Uterus (tissue), 4 donors: ENCODE data around the gene CTDNEP1. TPM values are rescaled to one million over a fixed set of nuclear protein-coding genes. Genes with fewer than 3 reads are reported as not detected.

Experiments used
- DNase-seq, 2 donors: peaks; one replicate each; pipeline ENCODE4 v3.0.0-alpha.2; 2019 to 2020
- H3K27ac ChIP-seq, 2 donors: fragments of 200-600 bp; sonication (generic); 1 replicate in 1 of 2; 2 replicates in 1 of 2; pipeline ENCODE4 v1.5.1; 2016 to 2018
- H3K27me3 ChIP-seq, 2 donors: fragments of 200-600 bp; sonication (generic); one replicate each; pipeline ENCODE4 v1.5.1; 2018 to 2019; ENCODE audit warnings: control low read depth in 1 of 2
- H3K36me3 ChIP-seq, 2 donors: fragments of 200-600 bp; sonication (generic); one replicate each; pipeline ENCODE4 v1.5.1; 2019; ENCODE audit warnings: control low read depth in 1 of 2
- H3K4me1 ChIP-seq, 2 donors: fragments of 200-600 bp; sonication (generic); one replicate each; pipeline ENCODE4 v1.5.1; 2018 to 2019; ENCODE audit warnings: control low read depth in 1 of 2
- H3K4me3 ChIP-seq, 2 donors: fragments of 200-600 bp; sonication (generic); 1 replicate in 1 of 2; 2 replicates in 1 of 2; pipeline ENCODE4 v1.5.1; 2018 to 2019; ENCODE audit warnings: mild to moderate bottlenecking in 1 of 2
- H3K9me3 ChIP-seq, 2 donors: fragments of 200-600 bp; sonication (generic); one replicate each; pipeline ENCODE4 v1.5.1; 2019; ENCODE audit warnings: control low read depth in 1 of 2
- CTCF ChIP-seq, 4 experiments: fragments of 200-600 bp in 2 of 4; fragments of 450-650 bp in 2 of 4; sonication (generic) in 2 of 4; IDR thresholded peaks; one replicate each; pipeline ENCODE4 v1.5.1; 2016 to 2019; ENCODE audit warnings: antibody characterized with exemption in 4 of 4, mild to moderate bottlenecking in 2 of 4, moderate library complexity in 1 of 4
- POLR2A ChIP-seq, 2 donors: fragments of 450-650 bp; IDR thresholded peaks; one replicate each; pipeline ENCODE4 v1.6.1; 2016; ENCODE audit warnings: antibody characterized with exemption in 2 of 2, mild to moderate bottlenecking in 1 of 2, moderate library complexity in 1 of 2
- intact Hi-C: fragments of 100-400 bp; cut with DNase I; formaldehyde crosslinking; loops from one replicate; pipeline ENCODE4 v1.15.1; 2023; ENCODE audit warnings: low total_unique reads
- total RNA-seq, 4 donors: library from RNA; depleted of rRNA in 3 of 4; stranded (reverse); fragments of >200 nt in 3 of 4; gene quantifications; one replicate each; pipeline versions ENCODE4 v1.1.0 to v1.2.4, GENCODE V29; 2014 to 2023
- donor health status: DM: yes; HTN: yes; CAD: no.

The CTDNEP1 gene
- total RNA-seq, 4 donors from 2014 or later, result 13.8 to 115 (median 37.2) TPM

- Histone ChIP-seq H3K9me3 (no peaks in the 10 kb centered on the region), H3K4me3 (peak overlapping the region; percentile 67 to 91), H3K36me3 (no peaks in the 10 kb centered on the region), H3K27ac (peak overlapping the region; percentile 92 to 97), H3K27me3 (no peaks in the 10 kb centered on the region), H3K4me1 (peaks cover 0 to 11% of the 10 kb centered on the region in 2 donors)
- TF ChIP-seq CTCF (IDR thresholded peaks at IDR 0.05) (peak in 3 of 4 experiments; percentile 24 to 34 (median 24)), POLR2A (IDR thresholded peaks at IDR 0.05) (no peak)
- DNase-seq, result peak in 1 of 2 donors; percentile 52
- intact Hi-C loops, result no loop called here
Measured at GRCh38 chr17:7220593-7221277, 30.8 kb downstream of the CTDNEP1 start.

- H3K36me3 ChIP-seq, result no peaks in the 10 kb centered on the region
- H3K27ac ChIP-seq, result peak within 1 kb of the TSS; percentile 92 to 97
- no peaks in the 10 kb centered on the region for H3K27me3 ChIP-seq
- no peaks in the 10 kb centered on the region for H3K9me3 ChIP-seq
- H3K4me1 ChIP-seq, result peaks cover 0 to 18% of the 10 kb centered on the region in 2 donors
- peak within 1 kb of the TSS; percentile 67 to 91 for H3K4me3 ChIP-seq
- DNase-seq, result peak; percentile 95 to 96
- intact Hi-C loops, result no loop called here
- TF ChIP-seq CTCF (IDR thresholded peaks at IDR 0.05) (no peak), POLR2A (IDR thresholded peaks at IDR 0.05) (peak; percentile 82 to 94)
Measured at GRCh38 chr17:7219812-7220592, 31.5 kb downstream of the CTDNEP1 start, which contains the start of the genes ACADVL and DLG4. ACADVL (plus strand) TSS chr17:7219938; CDS start chr17:7219985, 47 bp downstream. DLG4 (minus strand) TSS chr17:7219836.

- Histone ChIP-seq H3K4me1 (peaks cover 0 to 18% of the 10 kb centered on the region in 2 donors), H3K4me3 (peak overlapping the region; percentile 67 to 91), H3K27me3 (no peaks in the 10 kb centered on the region), H3K27ac (peak overlapping the region; percentile 92 to 97), H3K36me3 (no peaks in the 10 kb centered on the region), H3K9me3 (no peaks in the 10 kb centered on the region)
- TF ChIP-seq CTCF (IDR thresholded peaks at IDR 0.05) (no peak), POLR2A (IDR thresholded peaks at IDR 0.05) (no peak)
- no peak for DNase-seq
- intact Hi-C loops, result no loop called here
Measured at GRCh38 chr17:7219229-7219811, 32.2 kb downstream of the CTDNEP1 start.

- H3K9me3 ChIP-seq, result no peaks in the 10 kb centered on the region
- no peaks in the 10 kb centered on the region for H3K27me3 ChIP-seq
- H3K4me1 ChIP-seq, result peaks cover 0 to 20% of the 10 kb centered on the region in 2 donors
- no peak for TF ChIP-seq POLR2A (IDR thresholded peaks at IDR 0.05)
- no peak for TF ChIP-seq CTCF (IDR thresholded peaks at IDR 0.05)
- H3K4me3 ChIP-seq, result no peak overlapping the region
- no peak for DNase-seq
- H3K36me3 ChIP-seq, result no peaks in the 10 kb centered on the region
- H3K27ac ChIP-seq, result peak overlapping the region; percentile 92 to 97
- intact Hi-C loops, result no loop called here
Measured at GRCh38 chr17:7218758-7219157, 32.8 kb downstream of the CTDNEP1 start.
